SJSA1 (cell line): ENCODE measurements around the gene WHAMM. TPM values are rescaled to one million over a fixed set of nuclear protein-coding genes. Genes with fewer than 3 reads are reported as not detected.
"Not testable (repeated sequence)": the region's sequence is repeated elsewhere in the genome, so short reads cannot be mapped to it uniquely, and the experiment has no call there.

Experiments used
- DNase-seq, 2 experiments: peaks; one replicate each; pipeline ENCODE4 v3.0.0-alpha.2; 2015 to 2020; ENCODE audit warnings: low spot score in 2 of 2, low read depth in 1 of 2
- H3K27ac ChIP-seq: fragments of 250-450 bp; sonication (Bioruptor Pico); 2 replicates; pipeline ENCODE4 v1.5.1; 2020; ENCODE audit warnings: mild to moderate bottlenecking, moderate library complexity
- H3K27me3 ChIP-seq: fragments of 250-450 bp; sonication (Bioruptor Pico); replicated peaks from 2 replicates; pipeline ENCODE4 v1.5.1; 2020; ENCODE audit warnings: mild to moderate bottlenecking, moderate library complexity
- H3K36me3 ChIP-seq: fragments of 250-450 bp; sonication (Bioruptor Pico); 2 replicates; pipeline ENCODE4 v1.5.1; 2020; ENCODE audit warnings: mild to moderate bottlenecking
- H3K4me1 ChIP-seq: fragments of 250-450 bp; sonication (Bioruptor Pico); replicated peaks from 2 replicates; pipeline ENCODE4 v1.6.1; 2021; ENCODE audit warnings: mild to moderate bottlenecking
- H3K4me3 ChIP-seq: fragments of 250-450 bp; sonication (Bioruptor Pico); 2 replicates; pipeline ENCODE4 v1.5.1; 2020; ENCODE audit warnings: mild to moderate bottlenecking
- H3K9me3 ChIP-seq: fragments of 250-450 bp; sonication (Bioruptor Pico); replicated peaks from 2 replicates; pipeline ENCODE4 v1.5.1; 2020; ENCODE audit warnings: mild to moderate bottlenecking
- total RNA-seq: library from RNA; depleted of rRNA; stranded (reverse); fragments of >200 nt; shearing (Covaris generic); gene quantifications from 2 replicates; pipeline ENCODE4 v1.2.3, GENCODE V29; 2014

Gene WHAMM
- total RNA-seq, 1 experiment from 2014 or later: 4.8 TPM

DNA sequence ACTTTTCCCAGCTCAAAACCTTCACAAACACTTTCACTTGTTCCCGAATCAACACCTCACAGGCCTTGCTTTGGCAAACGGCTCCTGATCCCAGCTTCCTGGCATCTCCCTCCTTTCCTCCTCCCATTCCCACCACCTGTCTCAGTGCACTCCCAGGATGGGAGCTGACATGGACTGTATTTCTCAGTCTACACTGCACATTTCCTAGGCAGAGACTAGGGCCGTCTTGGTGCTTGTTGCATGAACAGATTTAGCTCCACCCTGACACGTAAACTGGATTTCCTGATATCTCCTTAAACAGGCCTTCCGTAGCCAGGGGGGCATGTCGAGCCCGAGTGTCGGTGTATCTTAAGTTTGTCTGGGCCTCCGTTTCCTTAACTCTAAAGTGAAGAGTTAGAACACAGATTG is 790 bp upstream of the WHAMM start:
- no peaks in the 10 kb centered on the region for H3K9me3 ChIP-seq
- DNase-seq: no peak
- peaks cover 5% of the 10 kb centered on the region; the same call in 1 of the 2 replicates for H3K4me1 ChIP-seq
- no peak overlapping the region for H3K27ac ChIP-seq
- H3K36me3 ChIP-seq: peaks cover 22% of the 10 kb centered on the region
- no peak overlapping the region for H3K4me3 ChIP-seq
- H3K27me3 ChIP-seq: peaks cover 5% of the 10 kb centered on the region; the same call in 1 of the 2 replicates

DNA sequence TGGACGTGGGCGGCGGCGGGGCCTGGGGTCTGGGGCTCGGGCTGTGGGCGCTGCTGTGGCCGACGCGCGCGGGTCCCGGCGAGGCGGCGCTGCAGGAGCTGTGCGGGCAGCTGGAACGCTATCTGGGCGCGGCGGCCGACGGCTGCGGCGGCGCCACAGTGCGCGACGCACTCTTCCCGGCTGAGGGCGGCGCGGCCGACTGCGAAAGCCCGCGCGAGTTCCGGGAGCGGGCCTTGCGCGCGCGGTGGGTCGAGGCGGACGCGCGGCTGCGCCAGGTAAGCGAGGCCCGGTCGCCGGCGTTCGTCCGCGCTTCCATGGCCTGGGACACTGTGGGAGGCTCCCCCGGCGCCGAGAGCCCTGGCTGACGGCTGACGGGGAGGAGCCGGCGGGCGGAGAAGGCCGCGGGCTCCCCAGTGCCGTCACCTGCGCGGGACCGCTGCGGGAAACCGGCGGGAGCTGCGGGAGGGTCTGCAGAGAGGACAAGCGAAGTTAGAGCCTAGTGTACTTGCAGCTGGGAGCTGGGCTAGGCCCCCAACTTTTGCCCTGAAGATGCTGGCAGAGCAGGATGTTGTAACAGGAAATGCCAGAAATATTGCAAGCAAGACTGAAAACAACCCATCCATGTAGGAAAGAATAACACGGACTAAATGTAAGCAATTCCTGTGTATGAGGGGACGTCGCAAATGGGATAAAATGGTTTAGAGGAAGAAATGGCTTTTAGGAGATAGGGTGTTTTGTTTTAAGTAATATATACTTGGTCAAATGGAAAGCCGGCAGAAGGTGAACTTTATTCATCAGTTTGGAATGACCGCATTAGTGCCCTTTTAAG is 847 bp downstream of the WHAMM start:
- Histone ChIP-seq H3K36me3 (peaks cover 32% of the 10 kb centered on the region), H3K27ac (peak overlapping the region; percentile 85), H3K9me3 (no peaks in the 10 kb centered on the region), H3K4me1 (peaks cover 5% of the 10 kb centered on the region; the same call in 1 of the 2 replicates), H3K27me3 (no peaks in the 10 kb centered on the region; the same call in 1 of the 2 replicates), H3K4me3 (peak overlapping the region; percentile 90)
- DNase-seq: peak; percentile 52 to 55

- Histone ChIP-seq H3K4me3 (peak overlapping the region; percentile 90), H3K27ac (peak overlapping the region; percentile 85), H3K9me3 (no peaks in the 10 kb centered on the region), H3K36me3 (peaks cover 39% of the 10 kb centered on the region), H3K27me3 (no peaks in the 10 kb centered on the region), H3K4me1 (peaks cover 5% of the 10 kb centered on the region; the same call in 1 of the 2 replicates)
- no peak for DNase-seq
These were observed 1.5 kb downstream of the WHAMM start for GRCh38 chr15:82810890-82811426.

GRCh38 chr15:82812994-82813393 is 3.6 kb downstream of the WHAMM start:
- Histone ChIP-seq H3K4me3 (no peak overlapping the region), H3K36me3 (peaks cover 57% of the 10 kb centered on the region), H3K27ac (no peak overlapping the region), H3K27me3 (no peaks in the 10 kb centered on the region), H3K4me1 (peaks cover 5% of the 10 kb centered on the region; the same call in 1 of the 2 replicates), H3K9me3 (no peaks in the 10 kb centered on the region)
- no peak for DNase-seq

DNA sequence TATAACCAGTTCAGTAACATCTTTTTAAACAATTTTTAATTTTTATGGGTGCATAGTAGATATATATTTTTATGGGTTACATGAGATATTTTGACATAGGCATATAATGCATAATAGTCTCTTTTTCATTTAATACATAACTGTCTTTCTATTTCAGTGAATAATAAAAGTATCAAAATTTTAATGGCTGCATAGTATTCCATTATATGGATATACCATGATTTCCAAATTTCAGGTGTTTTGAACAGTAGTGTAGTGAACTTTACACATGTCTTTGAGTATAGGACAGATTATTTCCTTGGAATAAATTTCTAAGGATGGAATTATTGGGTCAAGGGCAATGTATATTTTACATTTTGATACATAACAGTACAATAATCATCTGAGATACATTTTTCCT is 10.7 kb downstream of the WHAMM start:
- H3K36me3 ChIP-seq: peaks cover 57% of the 10 kb centered on the region
- H3K9me3 ChIP-seq: no peaks in the 10 kb centered on the region
- H3K27me3 ChIP-seq: no peaks in the 10 kb centered on the region
- H3K4me3 ChIP-seq: no peak overlapping the region
- H3K27ac ChIP-seq: no peak overlapping the region
- no peaks in the 10 kb centered on the region for H3K4me1 ChIP-seq
- DNase-seq: no peak

DNA sequence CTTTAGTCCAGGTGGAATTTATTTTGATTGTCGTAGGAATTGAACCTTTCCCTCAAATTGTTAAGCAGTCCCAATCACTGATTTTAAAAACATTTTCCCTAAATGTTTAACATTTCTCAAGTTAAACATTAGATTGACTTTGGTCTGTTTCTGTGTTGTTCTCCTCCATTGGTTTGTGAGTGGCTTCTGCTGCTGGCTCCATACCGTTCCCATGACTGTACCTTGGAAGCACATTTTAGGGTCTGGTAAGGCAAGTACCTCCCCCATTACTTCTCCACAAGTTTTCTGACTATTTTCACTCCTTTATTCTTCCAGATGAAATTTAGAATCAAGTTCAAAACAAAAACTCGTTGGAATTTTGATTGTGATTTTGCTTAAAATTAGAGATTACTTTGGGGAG is 12.0 kb downstream of the WHAMM start:
- H3K4me3 ChIP-seq, H3K27ac ChIP-seq, H3K27me3 ChIP-seq, H3K4me1 ChIP-seq, DNase-seq, H3K9me3 ChIP-seq: not testable (repeated sequence)
- peaks cover 57% of the 10 kb centered on the region for H3K36me3 ChIP-seq

- H3K27me3 ChIP-seq, H3K4me1 ChIP-seq, H3K27ac ChIP-seq, DNase-seq, H3K4me3 ChIP-seq, H3K9me3 ChIP-seq: not testable (repeated sequence)
- peaks cover 57% of the 10 kb centered on the region for H3K36me3 ChIP-seq
These were observed 12.4 kb downstream of the WHAMM start for GRCh38 chr15:82821851-82822250.

DNA sequence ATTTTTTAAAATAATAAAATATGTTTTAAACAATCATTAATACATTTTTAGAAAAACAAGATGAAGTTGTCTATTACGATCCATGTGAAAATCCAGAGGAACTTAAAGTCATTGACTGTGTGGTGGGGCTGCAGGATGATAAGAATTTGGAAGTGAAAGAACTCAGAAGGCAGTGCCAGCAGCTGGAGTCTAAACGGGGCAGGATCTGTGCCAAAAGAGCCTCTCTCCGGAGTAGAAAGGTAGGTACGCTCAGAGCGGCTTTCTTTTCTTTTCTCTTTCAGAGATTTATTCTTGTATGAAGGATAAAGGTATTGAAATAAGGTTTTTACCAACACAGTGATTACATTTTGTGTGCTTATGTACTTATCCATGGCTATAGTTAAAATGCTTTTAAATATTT is 13.6 kb downstream of the WHAMM start:
- H3K4me1 ChIP-seq: no peaks in the 10 kb centered on the region
- H3K4me3 ChIP-seq: no peak overlapping the region
- H3K9me3 ChIP-seq: no peaks in the 10 kb centered on the region
- DNase-seq: no peak
- no peaks in the 10 kb centered on the region for H3K27me3 ChIP-seq
- no peak overlapping the region for H3K27ac ChIP-seq
- H3K36me3 ChIP-seq: peaks cover 58% of the 10 kb centered on the region

DNA sequence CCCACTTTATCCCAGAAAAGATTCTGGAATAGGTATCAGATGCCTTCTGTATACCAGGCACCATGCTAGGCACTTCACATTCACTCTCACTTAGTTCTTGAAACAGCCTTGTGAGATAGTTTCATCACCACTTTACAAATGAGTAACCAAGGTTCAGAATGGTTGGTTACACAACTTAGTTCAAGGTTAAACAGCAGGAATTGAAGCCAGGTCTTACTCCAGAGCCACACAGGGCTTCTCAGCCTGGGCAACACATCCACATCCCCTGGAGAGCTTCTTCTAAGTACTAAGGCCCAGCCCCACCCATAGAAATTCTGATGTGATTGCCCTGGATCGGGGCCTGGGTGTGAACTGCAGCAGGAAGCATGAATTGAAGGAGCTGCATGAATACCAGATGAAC is 18.6 kb downstream of the WHAMM start:
- H3K36me3 ChIP-seq: peaks cover 69% of the 10 kb centered on the region
- no peak overlapping the region for H3K27ac ChIP-seq
- no peak for DNase-seq
- peaks cover 16% of the 10 kb centered on the region for H3K4me1 ChIP-seq
- H3K4me3 ChIP-seq: no peak overlapping the region
- H3K27me3 ChIP-seq: no peaks in the 10 kb centered on the region
- no peaks in the 10 kb centered on the region for H3K9me3 ChIP-seq

- Histone ChIP-seq H3K36me3 (peaks cover 76% of the 10 kb centered on the region), H3K27me3 (no peaks in the 10 kb centered on the region), H3K4me1 (peaks cover 23% of the 10 kb centered on the region), H3K4me3 (no peak overlapping the region), H3K27ac (no peak overlapping the region), H3K9me3 (no peaks in the 10 kb centered on the region)
- no peak for DNase-seq
These were observed 19.8 kb downstream of the WHAMM start for GRCh38 chr15:82829234-82829633.

- H3K9me3 ChIP-seq: no peaks in the 10 kb centered on the region
- no peaks in the 10 kb centered on the region for H3K27me3 ChIP-seq
- no peak overlapping the region for H3K4me3 ChIP-seq
- no peak overlapping the region for H3K27ac ChIP-seq
- DNase-seq: no peak
- H3K4me1 ChIP-seq: peaks cover 23% of the 10 kb centered on the region
- peaks cover 82% of the 10 kb centered on the region for H3K36me3 ChIP-seq
These were observed 21.2 kb downstream of the WHAMM start for GRCh38 chr15:82830427-82831173.

GRCh38 chr15:82831894-82832600 is 22.6 kb downstream of the WHAMM start:
- peak overlapping the region; percentile 63 for H3K27ac ChIP-seq
- no peak overlapping the region for H3K4me3 ChIP-seq
- no peaks in the 10 kb centered on the region for H3K9me3 ChIP-seq
- peaks cover 82% of the 10 kb centered on the region for H3K36me3 ChIP-seq
- H3K4me1 ChIP-seq: peaks cover 23% of the 10 kb centered on the region
- no peaks in the 10 kb centered on the region for H3K27me3 ChIP-seq
- no peak for DNase-seq

DNA sequence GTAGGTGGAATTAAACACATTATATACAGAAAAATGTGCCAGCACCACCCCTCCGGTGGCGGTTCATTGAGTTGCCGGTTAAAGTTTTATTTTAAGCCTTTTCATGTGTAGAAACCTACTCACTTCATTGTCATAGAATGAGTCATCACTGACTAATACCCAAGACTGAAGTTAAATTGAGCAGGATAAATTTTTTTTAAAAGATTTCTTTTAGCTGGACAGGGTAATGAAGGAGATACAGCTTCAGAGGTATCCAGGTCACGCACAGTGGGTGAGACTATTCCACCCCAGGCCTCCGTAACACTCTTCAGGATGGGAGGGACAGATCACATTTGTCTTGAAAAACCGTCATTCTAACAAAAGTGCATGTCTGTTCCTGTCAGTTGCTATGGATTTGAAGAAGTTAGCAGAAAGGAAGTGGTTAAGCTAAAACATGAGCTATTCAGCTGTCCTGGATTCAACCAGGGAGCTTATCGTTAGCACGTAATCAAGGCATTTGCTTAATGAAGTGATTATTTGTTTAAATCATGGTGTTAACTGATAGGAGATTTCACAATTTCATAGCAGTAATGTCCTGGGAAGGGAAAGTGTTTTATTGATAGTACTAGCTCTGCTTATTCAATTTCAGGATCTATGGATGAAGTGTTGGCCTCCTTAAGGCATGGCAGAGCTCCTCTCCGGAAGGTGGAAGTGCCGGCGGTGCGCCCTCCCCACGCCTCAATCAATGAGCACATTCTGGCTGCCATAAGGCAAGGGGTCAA is 23.4 kb downstream of the WHAMM start:
- Histone ChIP-seq H3K27ac (peak overlapping the region; percentile 63), H3K9me3 (no peaks in the 10 kb centered on the region), H3K36me3 (peaks cover 80% of the 10 kb centered on the region), H3K4me1 (peaks cover 23% of the 10 kb centered on the region), H3K27me3 (no peaks in the 10 kb centered on the region), H3K4me3 (no peak overlapping the region)
- DNase-seq: peak; percentile 60 to 89
